GM18498 (cell line): ENCODE measurements around the gene ZGPAT.

Experiments used
- ATAC-seq: cut with Tn5 transposase; IDR thresholded peaks from one replicate; pipeline ENCODE4 v1.9.1; 2021; ENCODE audit warnings: mild to moderate bottlenecking, moderate library complexity; ENCODE audit not compliant: unreplicated experiment

ZGPAT gene

GRCh38 chr20:63742381-63743024 is 34.7 kb downstream of the ZGPAT start:
- ATAC-seq = no peak

- no peak for ATAC-seq
Measured at GRCh38 chr20:63743210-63743970, 35.6 kb downstream of the ZGPAT start.

GRCh38 chr20:63744158-63744557 is 36.3 kb downstream of the ZGPAT start:
- ATAC-seq = no peak

GRCh38 chr20:63744574-63745423 is 37.0 kb downstream of the ZGPAT start:
- no peak for ATAC-seq

- ATAC-seq = no peak
Measured at GRCh38 chr20:63745424-63745805, 37.6 kb downstream of the ZGPAT start.

- ATAC-seq = no peak
Measured at GRCh38 chr20:63745961-63746731, 38.3 kb downstream of the ZGPAT start.

- ATAC-seq = no peak
Measured at GRCh38 chr20:63746751-63747315, 39.0 kb downstream of the ZGPAT start.

- ATAC-seq = no peak
Measured at GRCh38 chr20:63747622-63748069, 39.8 kb downstream of the ZGPAT start.

GRCh38 chr20:63748070-63748933 is 40.5 kb downstream of the ZGPAT start:
- ATAC-seq = no peak

- no peak for ATAC-seq
Measured at GRCh38 chr20:63748934-63749270, 41.1 kb downstream of the ZGPAT start.

- no peak for ATAC-seq
Measured at GRCh38 chr20:63749597-63750508, 42.0 kb downstream of the ZGPAT start.

GRCh38 chr20:63750807-63751470 is 43.1 kb downstream of the ZGPAT start:
- ATAC-seq = no peak

- no peak for ATAC-seq
Measured at GRCh38 chr20:63751471-63752271, 43.8 kb downstream of the ZGPAT start.

GRCh38 chr20:63752411-63753101 is 44.7 kb downstream of the ZGPAT start:
- no peak for ATAC-seq

- no peak for ATAC-seq
Measured at GRCh38 chr20:63753381-63753780, 45.5 kb downstream of the ZGPAT start.

- ATAC-seq = no peak
Measured at GRCh38 chr20:63754008-63754407, 46.2 kb downstream of the ZGPAT start.
